Panc1 (cell line): Measurements from ENCODE around the gene ZNF415. TPM values are rescaled to one million over a fixed set of nuclear protein-coding genes. Genes with fewer than 3 reads are reported as not detected.

Experiments used
- ATAC-seq: fragments of 200-7000 bp; cut with Tn5 transposase; 2 replicates; pipeline ENCODE4 v1.9.1; 2020; ENCODE audit warnings: mild to moderate bottlenecking, moderate library complexity
- BruUV-seq: library from RNA; stranded (reverse); fragments of 400-500 nt; replicated peaks from 2 replicates; lab custom pipeline; 2021; lab: Mats Ljungman, UMichigan
- CTCF ChIA-PET: fragments of 300-600 bp; sonication (Branson Sonifier 250); formaldehyde crosslinking; loops from one replicate; lab custom pipeline; 2022; ENCODE audit warnings: antibody characterized with exemption; lab: Charles Lee
- POLR2A ChIA-PET: fragments of 300-600 bp; sonication (Branson Sonifier 250); formaldehyde crosslinking; loops from one replicate; lab custom pipeline; 2022; ENCODE audit warnings: antibody characterized with exemption; lab: Charles Lee
- DNase-seq: peaks from one replicate; pipeline ENCODE4 v3.0.0-alpha.2; 2010; ENCODE audit warnings: low read depth, low spot score
- H3K27ac ChIP-seq: 2 replicates; pipeline ENCODE4 v1.5.1; 2011; ENCODE audit warnings: mild to moderate bottlenecking, low read length, inconsistent platforms
- H3K27me3 ChIP-seq: fragments of 200-500 bp; sonication (Bioruptor generic); 2 replicates; pipeline ENCODE4 v1.6.0; 2014; ENCODE audit warnings: low read length, inconsistent platforms; ENCODE audit not compliant: control insufficient read depth, insufficient read depth
- H3K36me3 ChIP-seq: fragments of 200-500 bp; sonication (Bioruptor generic); 2 replicates; pipeline ENCODE4 v1.5.1; 2014; ENCODE audit warnings: inconsistent platforms, mild to moderate bottlenecking, low read length, moderate library complexity; ENCODE audit not compliant: control insufficient read depth, insufficient read depth
- H3K4me1 ChIP-seq: 2 replicates; pipeline ENCODE4 v1.5.1; 2011; ENCODE audit warnings: inconsistent platforms, mild to moderate bottlenecking, low read length, moderate library complexity; ENCODE audit not compliant: control insufficient read depth, insufficient read depth
- H3K4me3 ChIP-seq, 2 experiments: 2 replicates each; pipeline ENCODE4 v1.5.1; 2011 to 2012; ENCODE audit warnings: low read depth in 2 of 2, low read length in 2 of 2, mild to moderate bottlenecking in 2 of 2, inconsistent platforms in 1 of 2, moderate library complexity in 1 of 2
- H3K9me3 ChIP-seq: fragments of 200-500 bp; sonication (Bioruptor generic); 2 replicates; pipeline ENCODE4 v1.5.1; 2014; ENCODE audit warnings: low read depth, mild to moderate bottlenecking, inconsistent platforms, low read length, moderate library complexity; ENCODE audit not compliant: control insufficient read depth, insufficient read depth
- CTCF ChIP-seq: fragments of 450-650 bp; IDR thresholded peaks from 2 replicates; pipeline ENCODE4 v1.5.1; 2017; ENCODE audit warnings: mild to moderate bottlenecking
- POLR2AphosphoS5 ChIP-seq: IDR thresholded peaks from 2 replicates; pipeline ENCODE4 v1.6.1; 2012; ENCODE audit warnings: mild to moderate bottlenecking, low read depth, low read length, moderate library complexity
- REST ChIP-seq, 2 experiments: IDR thresholded peaks; 2 replicates each; pipeline ENCODE4 v1.6.1; 2011 to 2012; ENCODE audit warnings: low read depth in 2 of 2, control low read depth in 1 of 2, low read length in 1 of 2, mild to moderate bottlenecking in 1 of 2, moderate library complexity in 1 of 2; ENCODE audit not compliant: insufficient read depth in 1 of 2
- SIN3A ChIP-seq: IDR thresholded peaks from 2 replicates; pipeline ENCODE4 v1.6.1; 2012; ENCODE audit warnings: low read depth, mild to moderate bottlenecking, low read length, moderate library complexity, borderline replicate concordance; ENCODE audit not compliant: insufficient read depth
- TCF7L2 ChIP-seq: IDR thresholded peaks from 2 replicates; pipeline ENCODE4 v1.6.1; 2011; ENCODE audit warnings: mild to moderate bottlenecking, low read depth, low read length, inconsistent platforms
- in situ Hi-C: cut with HindIII; loops from 2 replicates; pipeline ENCODE4 v1.10.0; 2016; ENCODE audit warnings: low sequenced_read_pairs, low pct_unique_long_range_greater_than_20kb
- intact Hi-C: fragments of 100-400 bp; cut with micrococcal nuclease; formaldehyde crosslinking; loops from one replicate; pipeline ENCODE4 v1.10.0; 2022; ENCODE audit not compliant: unreplicated experiment
- total RNA-seq: library from RNA; stranded (reverse); gene quantifications from one replicate; pipeline ENCODE4 v1.2.1, GENCODE V29; 2021; ENCODE audit not compliant: unreplicated experiment

The ZNF415 gene
- total RNA-seq, 1 experiment from 2014 or later: not detected

GRCh38 chr19:53157626-53158025, 24.9 kb upstream of the ZNF415 start:
- Histone ChIP-seq H3K27ac (peak overlapping the region; percentile 75), H3K4me3 (peak overlapping the region; percentile 52 to 84), H3K36me3 (no peaks in the 10 kb centered on the region), H3K4me1 (peaks cover 5% of the 10 kb centered on the region; the same call in 1 of the 2 replicates), H3K9me3 (peaks cover 26% of the 10 kb centered on the region; the same call in 1 of the 2 replicates), H3K27me3 (no peaks in the 10 kb centered on the region)
- ChIA-PET CTCF (no interaction called here), POLR2A (interaction anchor here (0.6 to 0.7 kb wide), 2 partner anchors 22 to 152 kb away, joined by 3 to 15 read pairs; no protein-coding TSS in a partner anchor)
- BruUV-seq: TSS peak; percentile 84
- ATAC-seq: peak; percentile 69
- intact Hi-C loops (no loop called here), in situ Hi-C loops (no loop called here)
- TF ChIP-seq REST (IDR thresholded peaks at IDR 0.05; ENCODE audit: insufficient read depth in 1 of 2, low read depth in 2 of 2, low read length in 1 of 2): no peak
- TF ChIP-seq CTCF: no peak
- TF ChIP-seq SIN3A: no peak
- no peak for TF ChIP-seq TCF7L2
- no peak for TF ChIP-seq POLR2AphosphoS5
- DNase-seq: no peak

GRCh38 chr19:53156850-53157249, 24.1 kb upstream of the ZNF415 start:
- Histone ChIP-seq H3K27me3 (no peaks in the 10 kb centered on the region), H3K36me3 (no peaks in the 10 kb centered on the region), H3K9me3 (peaks cover 26% of the 10 kb centered on the region; the same call in 1 of the 2 replicates), H3K27ac (no peak overlapping the region), H3K4me3 (peak overlapping the region in 1 of 2 experiments; percentile 84; a peak in 1 of 4 replicates), H3K4me1 (peaks cover 5% of the 10 kb centered on the region; the same call in 1 of the 2 replicates)
- TF ChIP-seq POLR2AphosphoS5 (no peak), TCF7L2 (no peak), SIN3A (no peak), REST (IDR thresholded peaks at IDR 0.05; ENCODE audit: insufficient read depth in 1 of 2, low read depth in 2 of 2, low read length in 1 of 2) (no peak), CTCF (no peak)
- in situ Hi-C loops (no loop called here), intact Hi-C loops (no loop called here)
- ATAC-seq (no peak), DNase-seq (no peak)
- ChIA-PET POLR2A (interaction anchor here (0.6 to 0.7 kb wide), 2 partner anchors 13 to 470 kb away, joined by 4 to 5 read pairs; no protein-coding TSS in a partner anchor), CTCF (no interaction called here)
- no TSS peak for BruUV-seq
